Neuron (in vitro differentiated cells): ENCODE data around the gene EEF2K.
"Not testable (repeated sequence)": the region's sequence is repeated elsewhere in the genome, so short reads cannot be mapped to it uniquely, and the experiment has no call there.

ENCODE experiments used
- H2AFZ ChIP-seq: one replicate; pipeline ENCODE4 v1.6.1; 2013; ENCODE audit warnings: low read depth, mild to moderate bottlenecking, inconsistent platforms, low read length, moderate library complexity
- H3K27me3 ChIP-seq: one replicate; pipeline ENCODE4 v1.6.1; 2013; ENCODE audit warnings: low read length; ENCODE audit not compliant: insufficient read depth
- H3K36me3 ChIP-seq: one replicate; pipeline ENCODE4 v1.6.1; 2013; ENCODE audit warnings: low read length; ENCODE audit not compliant: insufficient read depth
- H3K4me1 ChIP-seq: one replicate; pipeline ENCODE4 v1.6.1; 2013; ENCODE audit warnings: low read length; ENCODE audit not compliant: insufficient read depth
- H3K4me3 ChIP-seq: 2 replicates; pipeline ENCODE4 v1.5.1; 2013; ENCODE audit warnings: mild to moderate bottlenecking, low read length, moderate library complexity
- H3K9me3 ChIP-seq: one replicate; pipeline ENCODE4 v1.6.1; 2013; ENCODE audit warnings: low read length

The EEF2K gene

GRCh38 chr16:22206013-22206841 lies at the start of gene EEF2K:
Gene EEF2K (plus strand): TSS chr16:22206278. CDS start chr16:22225730, 19,452 bp downstream.
- H3K27me3 ChIP-seq, result no peaks in the 10 kb centered on the region
- no peaks in the 10 kb centered on the region for H3K36me3 ChIP-seq
- peak within 1 kb of the TSS; percentile 99 for H2AFZ ChIP-seq
- no peaks in the 10 kb centered on the region for H3K9me3 ChIP-seq
- H3K4me1 ChIP-seq, result no peaks in the 10 kb centered on the region
- H3K4me3 ChIP-seq, result peak within 1 kb of the TSS; percentile 92

- Histone ChIP-seq H3K27me3 (peaks cover 40% of the 10 kb centered on the region), H3K36me3 (no peaks in the 10 kb centered on the region), H3K9me3 (no peaks in the 10 kb centered on the region), H2AFZ (no peak overlapping the region), H3K4me3 (no peak overlapping the region), H3K4me1 (no peaks in the 10 kb centered on the region)
Measured at GRCh38 chr16:22161401-22161800, 44.7 kb upstream of the EEF2K start.

- H3K4me1 ChIP-seq, result no peaks in the 10 kb centered on the region
- H3K27me3 ChIP-seq, result peaks cover 38% of the 10 kb centered on the region
- no peaks in the 10 kb centered on the region for H3K36me3 ChIP-seq
- H3K9me3 ChIP-seq, result no peaks in the 10 kb centered on the region
- H2AFZ ChIP-seq, result no peak within 1 kb of the TSS
- H3K4me3 ChIP-seq, result no peak within 1 kb of the TSS
Measured at GRCh38 chr16:22161999-22162655, 44.0 kb upstream of the EEF2K start, which contains the start of gene SDR42E2. Gene SDR42E2 (plus strand): TSS chr16:22162506. CDS start chr16:22165583, 3,077 bp downstream.

GRCh38 chr16:22162656-22163009 lies 43.4 kb upstream of the EEF2K start:
- Histone ChIP-seq H3K27me3 (peaks cover 38% of the 10 kb centered on the region), H3K36me3 (no peaks in the 10 kb centered on the region), H3K4me1 (no peaks in the 10 kb centered on the region), H3K9me3 (no peaks in the 10 kb centered on the region), H2AFZ (no peak overlapping the region), H3K4me3 (no peak overlapping the region)

GRCh38 chr16:22163806-22164205 lies 42.3 kb upstream of the EEF2K start:
- peaks cover 38% of the 10 kb centered on the region for H3K27me3 ChIP-seq
- H3K36me3 ChIP-seq, result no peaks in the 10 kb centered on the region
- no peaks in the 10 kb centered on the region for H3K9me3 ChIP-seq
- H3K4me1 ChIP-seq, result no peaks in the 10 kb centered on the region
- H3K4me3 ChIP-seq, result no peak overlapping the region
- no peak overlapping the region for H2AFZ ChIP-seq

- Histone ChIP-seq H2AFZ (no peak overlapping the region), H3K4me3 (no peak overlapping the region), H3K27me3 (peaks cover 36% of the 10 kb centered on the region), H3K36me3 (no peaks in the 10 kb centered on the region), H3K4me1 (no peaks in the 10 kb centered on the region), H3K9me3 (no peaks in the 10 kb centered on the region)
Measured at GRCh38 chr16:22164482-22164881, 41.6 kb upstream of the EEF2K start.

- peaks cover 36% of the 10 kb centered on the region for H3K27me3 ChIP-seq
- no peak overlapping the region for H2AFZ ChIP-seq
- H3K4me3 ChIP-seq, result no peak overlapping the region
- no peaks in the 10 kb centered on the region for H3K9me3 ChIP-seq
- no peaks in the 10 kb centered on the region for H3K4me1 ChIP-seq
- H3K36me3 ChIP-seq, result no peaks in the 10 kb centered on the region
Measured at GRCh38 chr16:22165508-22166285, 40.4 kb upstream of the EEF2K start.

- Histone ChIP-seq H3K27me3 (no peaks in the 10 kb centered on the region), H3K4me3 (no peak overlapping the region), H3K4me1 (no peaks in the 10 kb centered on the region), H3K9me3 (no peaks in the 10 kb centered on the region), H3K36me3 (no peaks in the 10 kb centered on the region), H2AFZ (no peak overlapping the region)
Measured at GRCh38 chr16:22171953-22172352, 34.1 kb upstream of the EEF2K start.

GRCh38 chr16:22172642-22173041 lies 33.4 kb upstream of the EEF2K start:
- not testable (repeated sequence) for H3K27me3 ChIP-seq, H3K36me3 ChIP-seq, H3K9me3 ChIP-seq, H3K4me3 ChIP-seq, H2AFZ ChIP-seq, H3K4me1 ChIP-seq

GRCh38 chr16:22174642-22175041 lies 31.4 kb upstream of the EEF2K start:
- H3K27me3 ChIP-seq, result no peaks in the 10 kb centered on the region
- no peak overlapping the region for H3K4me3 ChIP-seq
- no peaks in the 10 kb centered on the region for H3K4me1 ChIP-seq
- H2AFZ ChIP-seq, result no peak overlapping the region
- H3K36me3 ChIP-seq, result no peaks in the 10 kb centered on the region
- H3K9me3 ChIP-seq, result no peaks in the 10 kb centered on the region

GRCh38 chr16:22177968-22178930 lies 27.8 kb upstream of the EEF2K start:
- Histone ChIP-seq H3K9me3 (no peaks in the 10 kb centered on the region), H3K36me3 (no peaks in the 10 kb centered on the region), H3K4me3 (no peak overlapping the region), H3K4me1 (no peaks in the 10 kb centered on the region), H2AFZ (no peak overlapping the region), H3K27me3 (peaks cover 4% of the 10 kb centered on the region)

GRCh38 chr16:22181426-22181825 lies 24.7 kb upstream of the EEF2K start:
- Histone ChIP-seq H3K36me3 (no peaks in the 10 kb centered on the region), H2AFZ (no peak overlapping the region), H3K4me1 (no peaks in the 10 kb centered on the region), H3K4me3 (no peak overlapping the region), H3K27me3 (peaks cover 4% of the 10 kb centered on the region), H3K9me3 (no peaks in the 10 kb centered on the region)
